Prostate gland (tissue), 2 donors: ENCODE data around the gene PTPN14. TPM values are rescaled to one million over a fixed set of nuclear protein-coding genes. Genes with fewer than 3 reads are reported as not detected.

Source experiments
- DNase-seq: peaks from one replicate; pipeline ENCODE4 v3.0.0-alpha.2; 2019; ENCODE audit warnings: low spot score
- H3K27ac ChIP-seq, 2 donors: fragments of 200-600 bp; sonication (generic); 2 replicates each; pipeline ENCODE4 v1.5.1; 2017 to 2019
- H3K27me3 ChIP-seq: fragments of 200-600 bp; sonication (generic); replicated peaks from 2 replicates; pipeline ENCODE4 v1.5.1; 2019; ENCODE audit not compliant: insufficient read depth
- H3K36me3 ChIP-seq, 2 donors: fragments of 200-600 bp; sonication (generic); 1 replicate in 1 of 2; 2 replicates in 1 of 2; pipeline versions ENCODE4 v1.5.1 to v1.8.1; 2017 to 2019
- H3K4me1 ChIP-seq: fragments of 200-600 bp; sonication (generic); replicated peaks from 2 replicates; pipeline ENCODE4 v1.5.1; 2019
- H3K4me3 ChIP-seq, 2 donors: fragments of 200-600 bp; sonication (generic); 2 replicates each; pipeline ENCODE4 v1.5.1; 2017 to 2019
- H3K9me3 ChIP-seq: fragments of 200-600 bp; sonication (generic); 2 replicates; pipeline ENCODE4 v1.5.1; 2017
- CTCF ChIP-seq, 4 experiments: fragments of 200-600 bp in 2 of 4; fragments of 450-650 bp in 2 of 4; sonication (generic) in 2 of 4; IDR thresholded peaks; 1 replicate in 3 of 4; 2 replicates in 1 of 4; pipeline ENCODE4 v1.5.1; 2016 to 2019; ENCODE audit warnings: antibody characterized with exemption in 4 of 4, mild to moderate bottlenecking in 2 of 4, moderate library complexity in 2 of 4
- POLR2A ChIP-seq: fragments of 450-650 bp; IDR thresholded peaks from one replicate; pipeline ENCODE4 v1.6.1; 2016; ENCODE audit warnings: antibody characterized with exemption, mild to moderate bottlenecking
- POLR2AphosphoS5 ChIP-seq: sonication (generic); formaldehyde crosslinking; IDR thresholded peaks from one replicate; pipeline ENCODE4 v1.6.1; 2017; ENCODE audit warnings: antibody characterized with exemption
- WGBS: methylation state at CpG from one replicate; pipeline ENCODE4 v1.1.5; 2018; 5-methylcytosine and 5-hydroxymethylcytosine counted together
- intact Hi-C: fragments of 100-400 bp; cut with DNase I; formaldehyde crosslinking; loops from one replicate; pipeline ENCODE4 v1.14.2; 2022
- total RNA-seq, 2 donors: library from RNA; depleted of rRNA; stranded (reverse); fragments of >200 nt; gene quantifications; one replicate each; pipeline ENCODE4 v1.1.0, GENCODE V29; 2016

PTPN14 gene
- total RNA-seq, 2 donors from 2014 or later: 36.6 to 54.0 TPM

GRCh38 chr1:214362188-214362882 lies 189.1 kb downstream of the PTPN14 start:
- DNase-seq: no peak
- no peaks in the 10 kb centered on the region for H3K36me3 ChIP-seq
- H3K9me3 ChIP-seq: no peaks in the 10 kb centered on the region
- WGBS: 73% methylated on average over 9 of the region's 9 CpGs
- no peak overlapping the region for H3K4me3 ChIP-seq
- TF ChIP-seq POLR2A (no peak), POLR2AphosphoS5 (no peak), CTCF (IDR thresholded peaks at IDR 0.05) (no peak)
- no peaks in the 10 kb centered on the region for H3K27me3 ChIP-seq
- intact Hi-C loops: no loop called here
- H3K4me1 ChIP-seq: no peaks in the 10 kb centered on the region
- H3K27ac ChIP-seq: no peak overlapping the region

- Histone ChIP-seq H3K36me3 (no peaks in the 10 kb centered on the region), H3K4me3 (no peak overlapping the region), H3K27ac (no peak overlapping the region), H3K27me3 (no peaks in the 10 kb centered on the region), H3K4me1 (no peaks in the 10 kb centered on the region), H3K9me3 (no peaks in the 10 kb centered on the region)
- DNase-seq: no peak
- 30% methylated on average over 1 of the region's 1 CpG for WGBS
- intact Hi-C loops: no loop called here
- TF ChIP-seq CTCF (IDR thresholded peaks at IDR 0.05) (no peak), POLR2AphosphoS5 (no peak)
Measured at GRCh38 chr1:214361636-214362035, 189.8 kb downstream of the PTPN14 start.

- H3K9me3 ChIP-seq: no peaks in the 10 kb centered on the region
- H3K36me3 ChIP-seq: no peaks in the 10 kb centered on the region
- intact Hi-C loops: no loop called here
- 91% methylated on average over 3 of the region's 3 CpGs for WGBS
- no peaks in the 10 kb centered on the region for H3K4me1 ChIP-seq
- H3K27me3 ChIP-seq: no peaks in the 10 kb centered on the region
- no peak overlapping the region for H3K27ac ChIP-seq
- no peak for DNase-seq
- no peak overlapping the region for H3K4me3 ChIP-seq
- TF ChIP-seq POLR2AphosphoS5 (no peak), POLR2A (no peak), CTCF (IDR thresholded peaks at IDR 0.05) (no peak)
Measured at GRCh38 chr1:214360525-214361164, 190.8 kb downstream of the PTPN14 start.

GRCh38 chr1:214360116-214360515 lies 191.3 kb downstream of the PTPN14 start:
- 95% methylated on average over 5 of the region's 5 CpGs for whole genome bisulfite sequencing
- no peak for DNase-seq
- intact Hi-C loops: no loop called here
- Histone ChIP-seq H3K27ac (no peak overlapping the region), H3K9me3 (no peaks in the 10 kb centered on the region), H3K4me3 (no peak overlapping the region), H3K27me3 (no peaks in the 10 kb centered on the region), H3K4me1 (no peaks in the 10 kb centered on the region), H3K36me3 (no peaks in the 10 kb centered on the region)
- TF ChIP-seq POLR2AphosphoS5 (no peak), POLR2A (no peak), CTCF (IDR thresholded peaks at IDR 0.05) (no peak)
